Keratinocyte (primary cell): ENCODE data around the gene OGT. TPM values are rescaled to one million over a fixed set of nuclear protein-coding genes. Genes with fewer than 3 reads are reported as not detected.

ENCODE experiments used
- DNase-seq: peaks from one replicate; pipeline ENCODE4 v3.0.0-alpha.2; 2011; ENCODE audit warnings: low read depth, missing footprints, low spot score
- FAIRE-seq: peaks from 2 replicates; lab custom pipeline; 2011; peaks lifted over from hg19 to GRCh38; lab: Jason Lieb, UNC
- H2AFZ ChIP-seq: 2 replicates; pipeline ENCODE4 v1.6.0; 2012; ENCODE audit warnings: low read length, control low read depth, inconsistent platforms; ENCODE audit not compliant: control insufficient read depth
- H3K27ac ChIP-seq: 2 replicates; pipeline ENCODE4 v1.5.1; 2011; ENCODE audit warnings: low read length; ENCODE audit not compliant: control insufficient read depth, insufficient read depth
- H3K27me3 ChIP-seq: 3 replicates; pipeline ENCODE4 v1.6.0; 2011; ENCODE audit warnings: low read length; ENCODE audit not compliant: control insufficient read depth, insufficient read depth; ENCODE audit errors: extremely low read depth
- H3K36me3 ChIP-seq, 2 experiments: 2 replicates in 1 of 2; 3 replicates in 1 of 2; pipeline ENCODE4 v1.5.1; 2011; ENCODE audit warnings: low read length in 2 of 2, mild to moderate bottlenecking in 1 of 2; ENCODE audit not compliant: control insufficient read depth in 2 of 2, insufficient read depth in 2 of 2; ENCODE audit errors: extremely low read depth in 1 of 2
- H3K4me1 ChIP-seq: 3 replicates; pipeline ENCODE4 v1.5.1; 2011; ENCODE audit warnings: low read length; ENCODE audit not compliant: control insufficient read depth, insufficient read depth; ENCODE audit errors: extremely low read depth
- H3K4me2 ChIP-seq: 3 replicates; pipeline ENCODE4 v1.6.0; 2011; ENCODE audit warnings: low read depth, low read length; ENCODE audit not compliant: control insufficient read depth, insufficient read depth; ENCODE audit errors: extremely low read depth
- H3K4me3 ChIP-seq, 3 experiments: fragments of 200-600 bp in 1 of 3; sonication (generic) in 1 of 3; 2 replicates in 2 of 3; 3 replicates in 1 of 3; pipeline ENCODE4 v1.5.1; 2011 to 2016; ENCODE audit warnings: low read length in 3 of 3, mild to moderate bottlenecking in 3 of 3, control low read depth in 2 of 3, inconsistent platforms in 1 of 3, low read depth in 1 of 3, mixed read lengths in 1 of 3, mixed run types in 1 of 3, moderate library complexity in 1 of 3; ENCODE audit not compliant: control insufficient read depth in 2 of 3, insufficient read depth in 2 of 3; ENCODE audit errors: extremely low read depth in 1 of 3
- H3K79me2 ChIP-seq: 2 replicates; pipeline ENCODE4 v1.6.0; 2012; ENCODE audit warnings: low read length; ENCODE audit not compliant: control insufficient read depth, insufficient read depth
- H3K9ac ChIP-seq: 3 replicates; pipeline ENCODE4 v1.6.0; 2011; ENCODE audit warnings: low read length; ENCODE audit not compliant: control insufficient read depth, insufficient read depth; ENCODE audit errors: extremely low read depth
- H3K9me1 ChIP-seq: 3 replicates; pipeline ENCODE4 v1.6.0; 2011; ENCODE audit warnings: low read length; ENCODE audit not compliant: control insufficient read depth, insufficient read depth; ENCODE audit errors: extremely low read depth
- H3K9me3 ChIP-seq: 2 replicates; pipeline ENCODE4 v1.5.1; 2012; ENCODE audit warnings: low read depth, low read length; ENCODE audit not compliant: control insufficient read depth
- H4K20me1 ChIP-seq: 3 replicates; pipeline ENCODE4 v1.6.0; 2011; ENCODE audit warnings: low read length; ENCODE audit not compliant: control insufficient read depth, insufficient read depth; ENCODE audit errors: extremely low read depth
- CTCF ChIP-seq, 3 experiments: IDR thresholded peaks in 1 of 3; conservative IDR thresholded peaks in 1 of 3; optimal IDR thresholded peaks in 1 of 3; 2 replicates in 2 of 3; 3 replicates in 1 of 3; pipeline versions ENCODE3 to v1.5.1; 2011; ENCODE audit warnings: low read length in 3 of 3, mild to moderate bottlenecking in 3 of 3, moderate library complexity in 2 of 3, control low read depth in 1 of 3, inconsistent platforms in 1 of 3; ENCODE audit not compliant: insufficient read depth in 2 of 3; ENCODE audit errors: extremely low read depth in 1 of 3
- EZH2 ChIP-seq: IDR thresholded peaks from one replicate; pipeline ENCODE4 v1.6.1; 2012; ENCODE audit warnings: inconsistent platforms, mild to moderate bottlenecking, low read length, moderate library complexity
- dilution Hi-C: fragments of 300-500 bp; cut with MboI; formaldehyde crosslinking; loops from one replicate; pipeline ENCODE4 v1.7.0; 2020; ENCODE audit warnings: low sequenced_read_pairs; ENCODE audit not compliant: extremely low pct_ligation_motif_present
- polyA plus RNA-seq, 5 experiments: library from polyadenylated mRNA; depleted of rRNA in 3 of 5; stranded (reverse) in 3 of 5; stranded (forward) in 1 of 5; unstranded in 1 of 5; fragments of >200 nt; gene quantifications; 1 replicate in 1 of 5; 2 replicates in 3 of 5; 3 replicates in 1 of 5; pipeline versions ENCODE4 v1.2.1 to v1.2.3, GENCODE V29; 2011 to 2012; ENCODE audit warnings: missing spikeins in 2 of 5, low read depth in 1 of 5, low replicate concordance in 1 of 5

Gene OGT
- polyA plus RNA-seq, 1 donor (not counting 4 experiments of a cell fraction or from before 2014, with no cell fraction given): 136 TPM

DNA sequence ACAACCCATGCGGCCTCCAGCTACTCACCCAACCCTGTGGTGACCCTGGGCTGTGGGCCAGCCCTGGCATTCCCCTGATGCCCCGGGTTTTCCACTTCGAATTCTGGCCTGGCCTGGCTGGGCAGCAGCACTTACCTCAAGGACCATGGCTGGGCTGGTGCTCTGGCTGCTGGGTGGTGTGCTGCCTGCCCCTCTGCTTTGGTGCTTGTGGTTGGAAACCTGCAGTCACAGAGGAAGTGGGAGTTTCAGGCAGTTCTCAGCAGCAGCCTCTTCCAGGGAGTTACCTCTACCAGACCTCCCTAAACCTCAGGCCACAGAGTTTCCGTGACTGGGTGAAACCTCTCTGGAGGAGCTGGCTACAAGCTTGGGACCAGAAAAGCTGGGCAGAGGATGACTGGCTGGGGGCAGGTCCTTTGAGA lies 85.4 kb downstream of the OGT start, which contains the start of gene CXCR3:
Gene CXCR3, minus strand, starts transcription at position 209 of the 419 bp plus-strand sequence. Its CDS starts 62 bp downstream, at position 147.
- dilution Hi-C loops: no loop called here
- FAIRE-seq (no peak), DNase-seq (no peak)
- peaks cover 12% of the 10 kb centered on the region for H3K4me1 ChIP-seq
- no peak within 1 kb of the TSS for H2AFZ ChIP-seq
- no peaks in the 10 kb centered on the region for H3K79me2 ChIP-seq
- H3K9me3 ChIP-seq: no peaks in the 10 kb centered on the region
- H3K4me2 ChIP-seq: no peak within 1 kb of the TSS
- H3K4me3 ChIP-seq: no peak within 1 kb of the TSS
- peaks cover 0 to 2% of the 10 kb centered on the region in 2 experiments for H3K36me3 ChIP-seq
- no peak within 1 kb of the TSS for H3K27ac ChIP-seq
- no peaks in the 10 kb centered on the region for H4K20me1 ChIP-seq
- H3K27me3 ChIP-seq: no peaks in the 10 kb centered on the region
- H3K9me1 ChIP-seq: no peaks in the 10 kb centered on the region
- H3K9ac ChIP-seq: no peak within 1 kb of the TSS
- TF ChIP-seq CTCF (optimal IDR thresholded peaks at IDR 0.05 in 1 of 3, IDR thresholded peaks at IDR 0.05 in 1 of 3, conservative IDR thresholded peaks at IDR 0.05 in 1 of 3; ENCODE audit: extremely low read depth in 1 of 3, insufficient read depth in 2 of 3, low read length in 3 of 3): no peak
- TF ChIP-seq EZH2: no peak

DNA sequence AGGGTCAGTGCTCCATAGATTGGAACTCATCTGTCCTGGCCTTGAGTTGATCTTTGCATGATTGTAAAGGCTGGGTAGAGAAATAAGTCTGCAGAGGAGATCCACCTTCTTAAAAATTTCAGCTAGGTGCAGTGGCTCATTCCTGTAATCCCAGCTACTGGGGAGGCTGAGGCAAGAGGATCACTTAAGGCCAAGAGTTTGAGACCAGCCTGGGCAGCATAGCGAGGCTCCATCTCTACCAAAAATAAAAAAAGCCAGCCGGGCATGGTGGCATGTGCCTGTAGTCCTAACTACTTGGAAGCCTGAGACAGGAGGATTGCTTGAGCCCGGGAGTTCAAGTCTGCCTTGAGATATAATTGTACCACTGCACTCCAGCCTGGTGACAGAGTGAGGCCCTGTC lies 85.9 kb downstream of the OGT start:
- Histone ChIP-seq H3K4me1 (peaks cover 12% of the 10 kb centered on the region), H3K9me3 (no peaks in the 10 kb centered on the region), H4K20me1 (no peaks in the 10 kb centered on the region), H3K4me2 (no peak overlapping the region), H3K9me1 (no peaks in the 10 kb centered on the region), H3K9ac (no peak overlapping the region), H3K27me3 (no peaks in the 10 kb centered on the region), H3K79me2 (no peaks in the 10 kb centered on the region), H3K4me3 (no peak overlapping the region), H3K36me3 (no peaks in the 10 kb centered on the region), H3K27ac (no peak overlapping the region), H2AFZ (no peak overlapping the region)
- dilution Hi-C loops: no loop called here
- FAIRE-seq (no peak), DNase-seq (no peak)
- TF ChIP-seq EZH2 (no peak), CTCF (optimal IDR thresholded peaks at IDR 0.05 in 1 of 3, IDR thresholded peaks at IDR 0.05 in 1 of 3, conservative IDR thresholded peaks at IDR 0.05 in 1 of 3; ENCODE audit: extremely low read depth in 1 of 3, insufficient read depth in 2 of 3, low read length in 3 of 3) (no peak)
